ENCODE data around the gene TSR3.

DNA sequence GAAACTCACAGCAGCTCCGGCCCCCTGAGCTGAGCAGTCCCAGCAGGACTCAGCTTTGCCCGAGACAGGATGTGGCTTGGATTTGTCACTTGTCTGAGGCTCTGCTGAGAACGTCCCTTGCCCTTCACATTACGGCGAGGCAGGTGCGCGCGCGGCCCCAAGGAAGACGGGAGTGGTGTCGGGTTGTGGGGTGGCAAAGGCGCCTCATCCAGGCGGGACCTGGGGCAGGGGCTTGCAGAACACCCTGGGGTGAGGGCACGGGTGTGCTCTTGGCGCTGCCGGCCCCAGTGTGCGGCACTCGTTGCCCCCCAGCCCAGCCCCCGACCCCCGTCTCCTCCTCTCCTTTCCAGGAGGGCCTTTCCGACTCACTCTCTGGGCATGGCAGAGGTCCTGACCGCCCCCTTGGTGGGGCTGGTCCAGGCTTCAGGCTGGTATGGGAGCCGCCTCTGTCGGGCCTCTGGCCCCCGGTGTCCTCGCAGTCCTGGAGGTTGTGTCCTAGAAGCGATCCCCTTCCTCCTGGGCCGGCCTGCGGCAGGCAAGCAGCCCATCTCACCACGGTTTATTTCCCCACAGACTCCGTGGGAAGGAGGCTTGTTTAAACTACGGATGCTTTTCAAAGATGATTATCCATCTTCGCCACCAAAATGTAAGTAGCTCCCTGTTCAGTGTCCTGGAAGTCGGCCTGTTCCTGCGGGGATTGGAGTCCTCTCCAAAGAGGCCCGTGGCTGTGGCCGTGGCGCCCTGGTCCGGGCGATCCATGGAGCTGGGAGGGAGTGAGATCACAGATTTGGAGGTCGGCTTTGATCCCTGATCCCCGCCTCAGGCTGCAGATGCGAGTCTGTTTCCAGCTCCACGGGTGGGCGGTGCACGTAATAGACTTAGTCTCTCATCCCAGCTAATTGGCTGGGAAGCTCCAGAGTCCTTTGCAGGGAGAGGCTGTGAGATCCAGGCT is 36.3 kb downstream of the TSR3 start:
- TF ChIP-seq, protein P1, sequence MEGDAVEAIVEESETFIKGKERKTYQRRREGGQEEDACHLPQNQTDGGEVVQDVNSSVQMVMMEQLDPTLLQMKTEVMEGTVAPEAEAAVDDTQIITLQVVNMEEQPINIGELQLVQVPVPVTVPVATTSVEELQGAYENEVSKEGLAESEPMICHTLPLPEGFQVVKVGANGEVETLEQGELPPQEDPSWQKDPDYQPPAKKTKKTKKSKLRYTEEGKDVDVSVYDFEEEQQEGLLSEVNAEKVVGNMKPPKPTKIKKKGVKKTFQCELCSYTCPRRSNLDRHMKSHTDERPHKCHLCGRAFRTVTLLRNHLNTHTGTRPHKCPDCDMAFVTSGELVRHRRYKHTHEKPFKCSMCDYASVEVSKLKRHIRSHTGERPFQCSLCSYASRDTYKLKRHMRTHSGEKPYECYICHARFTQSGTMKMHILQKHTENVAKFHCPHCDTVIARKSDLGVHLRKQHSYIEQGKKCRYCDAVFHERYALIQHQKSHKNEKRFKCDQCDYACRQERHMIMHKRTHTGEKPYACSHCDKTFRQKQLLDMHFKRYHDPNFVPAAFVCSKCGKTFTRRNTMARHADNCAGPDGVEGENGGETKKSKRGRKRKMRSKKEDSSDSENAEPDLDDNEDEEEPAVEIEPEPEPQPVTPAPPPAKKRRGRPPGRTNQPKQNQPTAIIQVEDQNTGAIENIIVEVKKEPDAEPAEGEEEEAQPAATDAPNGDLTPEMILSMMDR (IDR thresholded peaks at IDR 0.05): no peak
- TF ChIP-seq POLR2A (IDR thresholded peaks at IDR 0.05): no peak

All from heart left ventricle (tissue), 13 donors.